ENCODE results near the gene CAMTA2. TPM values are rescaled to one million over a fixed set of nuclear protein-coding genes. Genes with fewer than 3 reads are reported as not detected.

CAMTA2 gene
- total and polyA plus RNA-seq, 9 of the 15 experiments (the other 6 are each of a cell fraction or from before 2014, with no cell fraction given), result 0.24 to 25.1 (median 6.3) TPM

DNA sequence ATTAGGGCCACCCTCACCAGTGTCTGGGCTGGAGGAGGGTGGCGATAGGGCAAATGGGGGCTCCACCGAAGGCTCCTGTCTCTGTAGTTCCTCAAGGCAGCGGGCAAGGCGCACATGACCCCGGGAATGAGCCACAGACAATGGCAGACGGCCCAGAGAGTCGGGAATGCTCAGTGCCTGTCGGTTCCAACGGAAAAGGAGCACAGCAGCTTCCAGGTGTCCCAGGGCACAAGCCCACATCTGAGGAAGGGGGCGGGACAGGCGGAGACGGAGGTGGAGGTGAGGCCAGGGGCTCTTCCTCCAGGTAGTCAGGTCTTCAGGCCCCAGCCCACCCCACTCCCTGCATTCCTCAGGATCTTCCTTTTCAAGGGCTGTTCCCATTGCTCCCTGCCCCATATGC is 14.7 kb downstream of the CAMTA2 start:
- intact Hi-C loops (cut with micrococcal nuclease), result no loop called here
- H4K20me1 ChIP-seq (replicated peaks; ENCODE audit: control insufficient read depth, insufficient read depth, low read length), result no peaks in the 10 kb centered on the region
- H3K9ac ChIP-seq (ENCODE audit: insufficient read depth in 1 of 2, low read depth in 2 of 2, low read length in 2 of 2), result no peak overlapping the region; a peak in 2 of 4 replicates
- H3K4me1 ChIP-seq (replicated peaks in 1 of 2; ENCODE audit: control insufficient read depth in 2 of 2, insufficient read depth in 2 of 2, low read length in 2 of 2), result peaks cover 17 to 19% of the 10 kb centered on the region in 2 experiments
- peaks cover 79% of the 10 kb centered on the region; the same call in 2 of the 3 replicates for H3K36me3 ChIP-seq (ENCODE audit: control insufficient read depth, insufficient read depth, low read length)
- in situ Hi-C loops (cut with MboI), result no loop called here
- H3K9me3 ChIP-seq (replicated peaks; ENCODE audit: control insufficient read depth, insufficient read depth, low read depth, low read length), result no peaks in the 10 kb centered on the region
- no TSS peak for BruUV-seq (replicated peaks)
- TF ChIP-seq PRPF4 (IDR thresholded peaks at IDR 0.05; ENCODE audit: insufficient read depth, low read depth, low read length, poor library complexity, severe bottlenecking), result no peak
- TF ChIP-seq POLR2G (IDR thresholded peaks at IDR 0.05; ENCODE audit: low read depth, low read length), result 0 out of 2 replicates have a peak, but pooled peaks have one; percentile 19
- ATAC-seq, result no peak
- no peak overlapping the region for H3K27ac ChIP-seq (ENCODE audit: extremely low read depth, low read depth, low read length)
- FAIRE-seq, result no peak
- no peaks in the 10 kb centered on the region for H3K27me3 ChIP-seq (ENCODE audit: control insufficient read depth in 2 of 2, insufficient read depth in 2 of 2, low read length in 2 of 2)
- no peak for DNase-seq (ENCODE audit: extremely low read depth in 1 of 4, low spot score in 3 of 4)
- H2AFZ ChIP-seq (ENCODE audit: low read depth, low read length), result no peak overlapping the region
- no peaks in the 10 kb centered on the region for H3K9me1 ChIP-seq (ENCODE audit: control insufficient read depth, insufficient read depth, low read length)
- WGBS (ENCODE audit: insufficient coverage, low coverage, missing lambda C conversion rate), result 92% methylated on average over 8 of the region's 12 CpGs
- peaks cover 12% of the 10 kb centered on the region; the same call in 2 of the 3 replicates for H3K79me2 ChIP-seq (ENCODE audit: control insufficient read depth, insufficient read depth, low read length)
- no peak overlapping the region for H3K4me2 ChIP-seq (ENCODE audit: insufficient read depth, low read length)
- H3K4me3 ChIP-seq, result no peak overlapping the region
- CTCF ChIA-PET (ENCODE audit: low intra/inter-chr PET ratio), result no interaction called here
- POLR2A ChIA-PET, result no interaction called here

- Histone ChIP-seq H3K4me1 (replicated peaks in 1 of 2; ENCODE audit: control insufficient read depth in 2 of 2, insufficient read depth in 2 of 2, low read length in 2 of 2) (peaks cover 17 to 21% of the 10 kb centered on the region in 2 experiments), H3K9ac (ENCODE audit: insufficient read depth in 1 of 2, low read depth in 2 of 2, low read length in 2 of 2) (peak overlapping the region in 1 of 2 experiments; percentile 45; a peak in 1 of 4 replicates), H3K27ac (ENCODE audit: extremely low read depth, low read depth, low read length) (no peak overlapping the region), H3K27me3 (ENCODE audit: control insufficient read depth in 2 of 2, insufficient read depth in 2 of 2, low read length in 2 of 2) (no peaks in the 10 kb centered on the region), H3K79me2 (ENCODE audit: control insufficient read depth, insufficient read depth, low read length) (peaks cover 12% of the 10 kb centered on the region; the same call in 2 of the 3 replicates), H2AFZ (ENCODE audit: low read depth, low read length) (no peak overlapping the region), H3K9me3 (replicated peaks; ENCODE audit: control insufficient read depth, insufficient read depth, low read depth, low read length) (no peaks in the 10 kb centered on the region), H4K20me1 (replicated peaks; ENCODE audit: control insufficient read depth, insufficient read depth, low read length) (no peaks in the 10 kb centered on the region), H3K9me1 (ENCODE audit: control insufficient read depth, insufficient read depth, low read length) (no peaks in the 10 kb centered on the region), H3K36me3 (ENCODE audit: control insufficient read depth, insufficient read depth, low read length) (peaks cover 74% of the 10 kb centered on the region; the same call in 2 of the 3 replicates), H3K4me2 (ENCODE audit: insufficient read depth, low read length) (no peak overlapping the region), H3K4me3 (no peak overlapping the region)
- CTCF ChIA-PET (ENCODE audit: low intra/inter-chr PET ratio), result interaction anchor here (0.6 kb wide), 1 partner anchor 271 kb away, joined by 3 read pairs; no protein-coding TSS in a partner anchor
- FAIRE-seq, result no peak
- BruUV-seq (replicated peaks), result TSS peak; percentile 17
- intact Hi-C loops (cut with micrococcal nuclease) (no loop called here), in situ Hi-C loops (cut with MboI) (no loop called here)
- ATAC-seq, result no peak
- DNase-seq (ENCODE audit: extremely low read depth in 1 of 4, low spot score in 3 of 4), result no peak
- WGBS (ENCODE audit: insufficient coverage, low coverage, missing lambda C conversion rate), result 84% methylated on average over 9 of the region's 12 CpGs
- POLR2A ChIA-PET, result no interaction called here
- TF ChIP-seq ZNF175 (CRISPR knock-in tag; IDR thresholded peaks at IDR 0.05; ENCODE audit: low read depth), result no peak
- TF ChIP-seq HNRNPH1 (optimal IDR thresholded peaks at IDR 0.05; ENCODE audit: low read depth, low read length), result no peak
- no peak for TF ChIP-seq RUNX1 (IDR thresholded peaks at IDR 0.05; ENCODE audit: low read depth)
- no peak for TF ChIP-seq STAT5A (IDR thresholded peaks at IDR 0.05; ENCODE audit: borderline replicate concordance, low read length)
- TF ChIP-seq RBFOX2 (IDR thresholded peaks at IDR 0.05; ENCODE audit: low read depth, low read length), result 0 out of 2 replicates have a peak, but pooled peaks have one; percentile 25
- TF ChIP-seq RBM14 (IDR thresholded peaks at IDR 0.05; ENCODE audit: borderline replicate concordance, insufficient read depth, low read depth, low read length), result no peak
- TF ChIP-seq CREB3 (tag; conservative IDR thresholded peaks at IDR 0.05; ENCODE audit: low read depth), result no peak
- no peak for TF ChIP-seq ZMIZ1 (IDR thresholded peaks at IDR 0.05; ENCODE audit: low read depth in 2 of 2, low read length in 2 of 2)
These were observed 15.2 kb downstream of the CAMTA2 start for GRCh38 chr17:4972322-4972721.
